Subcutaneous abdominal adipose tissue (tissue), 5 donors: Measurements from ENCODE around the gene NBPF1.
"Not testable (repeated sequence)": the region's sequence is repeated elsewhere in the genome, so short reads cannot be mapped to it uniquely, and the experiment has no call there.

Experiments
- H3K27ac ChIP-seq: one replicate; pipeline ENCODE4 v1.7.0; 2013; ENCODE audit warnings: low read depth, mild to moderate bottlenecking, inconsistent platforms, low read length, moderate library complexity
- H3K27me3 ChIP-seq, 5 donors: one replicate each; pipeline ENCODE4 v1.7.0; 2013; ENCODE audit warnings: low read length in 5 of 5, inconsistent platforms in 1 of 5; ENCODE audit not compliant: control insufficient read depth in 5 of 5, insufficient read depth in 4 of 5
- H3K36me3 ChIP-seq, 5 donors: one replicate each; pipeline ENCODE4 v1.7.0; 2013; ENCODE audit warnings: low read length in 5 of 5; ENCODE audit not compliant: control insufficient read depth in 5 of 5, insufficient read depth in 5 of 5
- H3K4me1 ChIP-seq, 5 donors: one replicate each; pipeline ENCODE4 v1.7.0; 2013; ENCODE audit warnings: low read length in 5 of 5, mild to moderate bottlenecking in 3 of 5, moderate library complexity in 1 of 5; ENCODE audit not compliant: control insufficient read depth in 5 of 5, insufficient read depth in 5 of 5
- H3K4me3 ChIP-seq, 5 donors: one replicate each; pipeline ENCODE4 v1.7.0; 2013; ENCODE audit warnings: low read length in 5 of 5, low read depth in 1 of 5
- H3K9ac ChIP-seq, 5 donors: one replicate each; pipeline ENCODE4 v1.7.0; 2013; ENCODE audit warnings: low read length in 5 of 5, mild to moderate bottlenecking in 4 of 5, moderate library complexity in 3 of 5
- H3K9me3 ChIP-seq, 5 donors: one replicate each; pipeline ENCODE4 v1.7.0; 2013; ENCODE audit warnings: low read length in 5 of 5; ENCODE audit not compliant: control insufficient read depth in 5 of 5
- donor health status: healthy.
- donor health status: healthy.
- donor health status: healthy.
- donor health status: healthy.
- donor health status: healthy.

NBPF1 gene

DNA sequence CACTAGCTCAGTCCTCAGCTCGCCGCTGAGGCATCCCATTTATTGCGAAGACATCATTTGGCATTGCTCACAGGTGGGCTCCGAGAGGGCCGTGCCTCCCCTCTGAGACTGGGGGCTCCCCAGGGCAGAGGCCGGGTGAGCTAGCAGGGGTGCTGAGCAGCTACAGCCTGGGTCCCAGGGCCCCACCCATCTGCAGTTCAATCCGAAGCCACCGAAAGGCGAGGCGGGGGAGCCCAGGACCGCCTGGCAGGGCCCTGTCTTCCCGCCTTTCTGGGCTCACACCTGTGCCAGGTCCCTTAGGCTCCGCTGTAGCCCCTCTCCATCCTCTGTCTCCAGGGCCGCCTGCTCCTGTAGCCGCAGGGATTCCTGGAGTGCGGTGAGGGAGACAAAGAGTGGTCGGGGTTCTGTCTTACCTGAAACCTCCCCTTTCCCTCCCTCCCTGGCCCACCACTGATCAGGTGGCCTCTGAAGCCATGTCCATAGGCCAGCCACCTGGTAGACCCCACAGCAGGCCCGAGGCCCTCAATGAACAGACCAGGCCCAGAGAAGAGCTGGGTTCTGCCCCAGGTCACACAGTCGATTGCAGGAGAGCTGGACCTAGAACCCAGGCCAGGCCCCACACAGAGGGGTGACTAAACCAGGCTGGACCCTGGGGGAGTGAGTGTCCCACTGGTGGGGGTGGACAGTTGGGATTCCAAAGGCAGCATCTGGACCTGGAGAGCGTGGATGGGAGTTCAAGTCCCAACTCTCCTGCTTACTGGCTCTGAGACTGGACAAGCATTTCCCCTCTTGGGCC lies 18.1 kb upstream of the NBPF1 start:
- H3K9ac ChIP-seq, result peak overlapping the region in 1 of 5 donors; percentile 8

GRCh38 chr1:16630661-16631247 lies 17.4 kb upstream of the NBPF1 start:
- peaks cover 2 to 89% (median 78%) of the 10 kb centered on the region in 5 donors for H3K36me3 ChIP-seq
- no peaks in the 10 kb centered on the region for H3K9me3 ChIP-seq
- H3K4me3 ChIP-seq, result no peak overlapping the region
- no peaks in the 10 kb centered on the region for H3K4me1 ChIP-seq
- H3K27ac ChIP-seq, result no peak overlapping the region
- no peaks in the 10 kb centered on the region for H3K27me3 ChIP-seq
- H3K9ac ChIP-seq, result peak overlapping the region in 1 of 5 donors; percentile 8

More for the DNA sequence above, 18.1 kb upstream of the NBPF1 start:
- Histone ChIP-seq H3K4me3 (no peak overlapping the region), H3K36me3 (peaks cover 2 to 82% (median 71%) of the 10 kb centered on the region in 5 donors), H3K27ac (no peak overlapping the region), H3K4me1 (no peaks in the 10 kb centered on the region), H3K27me3 (no peaks in the 10 kb centered on the region), H3K9me3 (no peaks in the 10 kb centered on the region)

- not testable (repeated sequence) for H3K27ac ChIP-seq, H3K4me3 ChIP-seq, H3K9me3 ChIP-seq, H3K27me3 ChIP-seq, H3K4me1 ChIP-seq
- Histone ChIP-seq H3K36me3 (peaks cover 2 to 93% (median 84%) of the 10 kb centered on the region in 5 donors), H3K9ac (peak overlapping the region in 1 of 5 donors; percentile 9)
These were observed 16.7 kb upstream of the NBPF1 start for GRCh38 chr1:16629916-16630530.

GRCh38 chr1:16628361-16629111 lies 15.2 kb upstream of the NBPF1 start:
- H3K36me3 ChIP-seq, result peaks cover 0 to 92% (median 86%) of the 10 kb centered on the region in 5 donors
- no peaks in the 10 kb centered on the region for H3K27me3 ChIP-seq
- H3K4me3 ChIP-seq, result no peak overlapping the region
- no peaks in the 10 kb centered on the region for H3K4me1 ChIP-seq
- H3K9ac ChIP-seq, result peak overlapping the region in 1 of 5 donors; percentile 10
- no peak overlapping the region for H3K27ac ChIP-seq
- no peaks in the 10 kb centered on the region for H3K9me3 ChIP-seq

DNA sequence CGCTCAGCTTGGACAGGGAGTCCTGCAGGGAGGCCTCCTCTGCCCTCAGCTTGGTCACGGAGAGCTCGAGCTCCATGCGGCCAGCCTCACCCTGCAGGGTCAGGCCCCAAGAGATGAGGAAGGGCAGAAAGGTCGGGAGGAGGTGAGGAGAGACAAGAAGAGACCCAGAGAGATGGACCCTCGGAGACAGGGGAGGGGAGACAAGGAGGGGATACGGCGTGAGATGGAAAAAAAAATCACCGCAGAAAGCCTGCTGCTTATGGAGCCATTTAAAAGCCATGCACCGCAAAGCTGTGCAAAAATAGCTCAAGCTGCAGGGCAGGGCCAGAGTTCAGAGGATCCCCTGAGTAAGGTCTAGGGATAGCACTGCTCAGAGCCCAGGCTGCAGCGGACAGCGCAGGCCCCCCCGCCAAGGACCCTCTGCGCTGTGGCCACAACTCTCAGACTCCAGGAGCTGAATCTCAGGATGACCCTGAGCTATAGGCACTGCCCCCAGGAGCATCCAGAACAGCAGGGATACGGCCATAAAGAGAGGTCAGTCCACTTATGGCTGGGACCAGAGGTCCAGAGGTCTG lies 13.1 kb upstream of the NBPF1 start:
- H3K4me3 ChIP-seq, H3K27ac ChIP-seq: not testable (repeated sequence)

DNA sequence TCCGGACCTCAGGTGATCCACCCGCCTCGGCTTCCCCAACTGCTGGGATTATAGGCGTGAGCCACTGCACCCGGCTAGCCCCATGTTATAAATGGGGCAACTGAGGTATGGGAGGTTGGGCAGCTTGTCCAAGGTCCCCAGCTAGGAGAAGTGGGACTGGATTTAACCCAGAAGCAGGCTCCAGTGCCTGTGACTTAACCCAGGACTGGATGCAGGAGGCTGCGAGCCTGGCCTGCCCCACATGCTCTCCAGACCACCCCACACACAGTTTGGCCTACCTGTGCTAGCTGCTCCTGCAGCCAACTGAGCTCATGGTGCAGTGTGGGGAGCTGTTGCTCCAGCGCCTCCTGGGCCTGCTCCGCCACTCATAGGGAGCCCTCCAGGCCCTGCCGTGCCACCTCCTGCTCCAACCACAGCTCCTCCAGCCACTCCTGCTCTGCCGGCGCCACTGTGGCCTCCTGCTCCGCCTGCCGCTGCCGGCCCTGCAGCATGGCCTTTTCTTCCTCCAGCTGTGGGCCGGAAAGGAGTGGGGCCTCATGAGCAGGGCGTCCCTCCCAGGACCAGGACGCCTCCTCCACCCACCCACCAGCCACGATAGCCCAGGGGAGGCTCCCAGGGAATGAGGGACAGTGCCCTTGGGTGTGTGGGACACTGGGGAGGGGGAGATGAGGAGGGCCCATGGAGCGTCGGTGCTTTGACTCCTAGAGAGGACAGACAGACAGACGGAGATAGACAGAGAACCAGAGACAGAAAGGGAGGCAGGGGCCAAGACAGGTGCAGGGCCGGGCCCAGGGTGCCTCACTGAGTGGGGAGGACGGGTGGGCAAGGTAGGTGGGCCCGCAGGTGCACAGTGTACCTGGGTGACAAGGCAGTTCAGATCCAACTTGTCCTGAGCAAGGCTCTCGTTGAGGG lies 12.4 kb upstream of the NBPF1 start:
- Histone ChIP-seq H3K9ac (no peak overlapping the region), H3K36me3 (peaks cover 0 to 90% (median 80%) of the 10 kb centered on the region in 5 donors)

More for the DNA sequence above, 13.1 kb upstream of the NBPF1 start:
- H3K9me3 ChIP-seq, H3K27me3 ChIP-seq, H3K9ac ChIP-seq, H3K4me1 ChIP-seq: not testable (repeated sequence)
- H3K36me3 ChIP-seq, result peaks cover 0 to 92% (median 87%) of the 10 kb centered on the region in 5 donors

DNA sequence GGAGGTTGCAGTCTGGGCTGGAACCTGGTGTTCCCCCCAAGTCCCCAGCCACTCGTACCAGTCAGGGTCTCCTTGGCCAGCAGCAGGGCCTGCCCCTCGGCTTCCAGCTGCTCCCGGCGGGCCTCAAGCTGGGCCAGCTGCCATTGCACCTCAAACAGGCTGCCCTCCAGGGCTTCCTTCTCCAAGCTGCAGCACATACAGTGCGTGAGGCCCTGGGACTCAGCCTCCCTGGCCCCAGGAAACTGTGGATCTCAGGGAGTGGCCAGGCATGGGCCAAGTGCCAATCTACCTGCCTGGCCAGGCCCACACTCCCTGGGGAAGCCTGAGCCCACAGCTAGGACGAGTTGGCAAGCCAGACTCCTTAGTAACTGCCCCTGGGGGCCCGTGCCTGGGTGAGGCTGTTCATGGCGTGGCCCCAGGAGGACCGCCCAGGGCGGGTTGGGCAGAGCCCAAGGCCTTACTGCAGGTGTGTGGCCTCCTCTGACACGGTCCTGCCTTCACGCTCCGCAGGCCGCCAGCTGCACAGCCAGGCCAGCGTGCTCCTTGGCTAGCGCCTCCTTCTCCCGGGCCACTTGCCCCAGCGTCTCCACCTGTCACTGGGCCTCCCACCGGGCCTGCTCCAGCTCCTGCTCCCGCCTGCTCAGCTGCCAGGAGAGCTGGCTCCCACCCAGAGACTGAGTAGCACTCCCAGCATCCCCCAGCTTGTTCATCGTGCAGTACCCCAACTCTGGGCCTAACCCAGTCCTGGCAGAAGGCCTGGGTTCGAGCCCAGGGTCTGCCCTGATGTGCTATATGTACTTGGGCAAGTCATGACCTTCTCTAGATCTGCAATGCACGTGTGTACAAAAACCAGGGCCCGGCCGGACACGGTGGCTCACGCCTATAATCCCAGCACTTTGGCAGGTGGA lies 10.7 kb upstream of the NBPF1 start:
- H3K27me3 ChIP-seq, H3K27ac ChIP-seq, H3K9ac ChIP-seq, H3K9me3 ChIP-seq, H3K4me1 ChIP-seq, H3K4me3 ChIP-seq: not testable (repeated sequence)
- peaks cover 0 to 82% (median 71%) of the 10 kb centered on the region in 5 donors for H3K36me3 ChIP-seq

More for the DNA sequence above, 12.4 kb upstream of the NBPF1 start:
- H3K4me3 ChIP-seq, result no peak overlapping the region
- H3K4me1 ChIP-seq, result peaks cover 0 to 8% (median 2%) of the 10 kb centered on the region in 5 donors
- no peak overlapping the region for H3K27ac ChIP-seq
- H3K27me3 ChIP-seq, result no peaks in the 10 kb centered on the region
- H3K9me3 ChIP-seq, result no peaks in the 10 kb centered on the region

DNA sequence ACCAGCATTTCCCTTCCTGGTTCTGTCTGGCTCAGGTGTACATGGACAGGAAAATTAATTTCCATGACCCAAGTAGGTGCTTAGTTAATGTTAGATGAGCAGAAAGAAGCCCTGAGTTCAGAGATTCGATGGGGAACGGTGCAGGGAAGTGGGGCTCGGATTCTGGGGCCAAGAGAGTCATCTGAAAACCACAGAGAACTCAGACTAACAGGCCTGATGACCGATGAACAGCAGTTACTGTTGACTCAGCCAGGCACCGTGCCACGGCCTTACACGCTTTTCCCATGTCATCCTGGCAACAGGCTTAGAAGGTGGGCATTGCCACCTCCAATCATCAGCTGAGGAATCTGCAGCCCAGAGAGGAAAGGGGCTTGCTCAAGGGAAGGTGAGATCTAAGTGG lies 10.0 kb upstream of the NBPF1 start:
- not testable (repeated sequence) for H3K9ac ChIP-seq, H3K27ac ChIP-seq, H3K9me3 ChIP-seq, H3K4me3 ChIP-seq, H3K4me1 ChIP-seq, H3K27me3 ChIP-seq
- H3K36me3 ChIP-seq, result peaks cover 3 to 81% (median 71%) of the 10 kb centered on the region in 5 donors
